Mesothelial cell of epicardium (in vitro differentiated cells): ENCODE data around the gene C2orf15. TPM values are rescaled to one million over a fixed set of nuclear protein-coding genes. Genes with fewer than 3 reads are reported as not detected.

ENCODE experiments used
- DNase-seq, 2 experiments: peaks; one replicate each; pipeline ENCODE4 v3.0.0; 2021; ENCODE audit warnings: low spot score in 2 of 2; ENCODE audit not compliant: unreplicated experiment in 2 of 2
- H3K27ac Mint-ChIP-seq: 2 replicates; pipeline ENCODE4 v1.8.0; 2021; ENCODE audit warnings: mixed read lengths
- H3K27me3 Mint-ChIP-seq: 2 replicates; pipeline ENCODE4 v1.8.0; 2021; ENCODE audit warnings: low read depth, mixed read lengths
- H3K36me3 Mint-ChIP-seq: 2 replicates; pipeline ENCODE4 v1.8.0; 2021; ENCODE audit warnings: mixed read lengths
- H3K4me1 Mint-ChIP-seq: 2 replicates; pipeline ENCODE4 v1.8.0; 2021; ENCODE audit warnings: mixed read lengths
- H3K4me3 Mint-ChIP-seq: 2 replicates; pipeline ENCODE4 v1.8.0; 2021; ENCODE audit warnings: mild to moderate bottlenecking, moderate library complexity, mixed read lengths
- H3K9me3 Mint-ChIP-seq: 2 replicates; pipeline ENCODE4 v1.8.0; 2021; ENCODE audit warnings: mixed read lengths
- CTCF ChIP-seq: fragments of 200-600 bp; sonication (generic); IDR thresholded peaks from one replicate; pipeline ENCODE4 v1.5.0; 2021; ENCODE audit warnings: antibody characterized with exemption; ENCODE audit not compliant: unreplicated experiment
- total RNA-seq: library from RNA; stranded (reverse); gene quantifications from 3 replicates; pipeline ENCODE4 v1.2.1, GENCODE V29; 2021

Gene C2orf15
- total RNA-seq, 1 donor from 2014 or later, result 7.8 TPM

- H3K36me3 Mint-ChIP-seq, result peaks cover 6% of the 10 kb centered on the region
- H3K4me3 Mint-ChIP-seq, result peak overlapping the region; percentile 96
- TF ChIP-seq CTCF, result no peak
- peaks cover 3% of the 10 kb centered on the region for H3K9me3 Mint-ChIP-seq
- peak overlapping the region; percentile 98 for H3K27ac Mint-ChIP-seq
- DNase-seq, result no peak
- H3K27me3 Mint-ChIP-seq, result no peaks in the 10 kb centered on the region
- H3K4me1 Mint-ChIP-seq, result peaks cover 12% of the 10 kb centered on the region
Measured at GRCh38 chr2:99140056-99140859, 1.2 kb upstream of the C2orf15 start.

GRCh38 chr2:99140860-99141109, 722 bp upstream of the C2orf15 start:
- Mint-ChIP-seq H3K27ac (peak overlapping the region; percentile 98), H3K27me3 (no peaks in the 10 kb centered on the region), H3K4me3 (peak overlapping the region; percentile 96), H3K36me3 (peaks cover 6% of the 10 kb centered on the region), H3K9me3 (peaks cover 3% of the 10 kb centered on the region), H3K4me1 (peaks cover 12% of the 10 kb centered on the region)
- TF ChIP-seq CTCF, result no peak
- DNase-seq, result no peak

DNA sequence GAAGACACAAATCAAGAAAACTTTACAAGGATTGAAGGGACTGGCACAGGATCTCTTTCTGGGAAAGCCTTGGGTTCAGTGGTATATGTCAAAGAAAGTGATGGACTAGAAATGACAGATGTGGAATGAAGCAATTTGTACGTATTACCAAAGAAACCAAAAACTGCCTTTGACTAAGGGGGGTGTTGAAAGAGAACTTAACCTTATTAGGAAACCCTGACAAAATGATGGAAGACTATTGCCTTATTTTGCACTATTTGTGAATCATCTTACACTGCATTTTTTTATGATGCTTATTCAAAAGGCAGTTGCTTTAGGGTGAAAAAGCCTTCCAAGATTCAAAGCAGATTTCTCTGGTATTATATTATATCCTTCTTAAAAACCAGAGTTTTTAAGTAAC, 9.2 kb downstream of the C2orf15 start:
- H3K27ac Mint-ChIP-seq, result no peak overlapping the region
- no peak for DNase-seq
- H3K4me1 Mint-ChIP-seq, result peaks cover 7% of the 10 kb centered on the region
- H3K4me3 Mint-ChIP-seq, result no peak overlapping the region
- no peaks in the 10 kb centered on the region for H3K9me3 Mint-ChIP-seq
- no peak for TF ChIP-seq CTCF
- peaks cover 4% of the 10 kb centered on the region for H3K36me3 Mint-ChIP-seq
- no peaks in the 10 kb centered on the region for H3K27me3 Mint-ChIP-seq

DNA sequence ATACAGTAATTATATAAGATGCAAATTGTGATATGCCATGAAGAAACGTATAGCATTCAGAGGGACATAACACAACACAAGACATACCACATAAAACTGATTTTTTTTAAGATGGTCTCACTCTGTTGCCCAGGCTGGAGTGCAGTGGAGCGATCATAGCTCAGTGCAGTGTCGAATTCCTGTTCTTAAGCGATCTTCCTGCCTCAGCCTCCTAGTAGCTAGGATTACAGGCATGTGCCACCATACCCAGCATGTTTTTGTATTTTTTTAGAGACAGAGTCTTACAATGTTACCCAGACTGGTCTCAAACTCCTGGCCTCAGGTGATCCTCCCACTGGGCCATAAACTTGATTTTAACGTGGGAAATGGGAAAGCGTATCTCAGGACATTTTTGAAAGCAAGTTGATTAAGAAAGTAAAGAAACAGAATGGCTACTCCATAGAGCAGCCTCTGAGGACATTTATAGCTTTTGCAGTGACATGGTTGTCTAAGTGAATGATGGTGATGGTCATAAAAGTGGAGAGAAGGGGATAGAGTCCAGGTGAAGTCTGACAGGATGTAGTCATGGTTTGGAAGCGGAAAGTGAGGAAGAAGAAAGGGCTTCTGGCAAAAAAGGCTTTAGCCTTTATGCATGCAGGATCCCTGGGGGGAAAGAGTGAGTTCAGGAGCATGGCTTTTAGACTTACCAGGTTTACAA, 10.8 kb downstream of the C2orf15 start:
- no peaks in the 10 kb centered on the region for H3K9me3 Mint-ChIP-seq
- no peak for DNase-seq
- H3K4me3 Mint-ChIP-seq, result no peak overlapping the region
- H3K4me1 Mint-ChIP-seq, result peaks cover 13% of the 10 kb centered on the region
- peaks cover 6% of the 10 kb centered on the region for H3K36me3 Mint-ChIP-seq
- no peak for TF ChIP-seq CTCF
- no peak overlapping the region for H3K27ac Mint-ChIP-seq
- no peaks in the 10 kb centered on the region for H3K27me3 Mint-ChIP-seq

- TF ChIP-seq CTCF, result no peak
- Mint-ChIP-seq H3K27me3 (no peaks in the 10 kb centered on the region), H3K27ac (peak overlapping the region; percentile 95), H3K4me3 (peak overlapping the region; percentile 94), H3K9me3 (no peaks in the 10 kb centered on the region), H3K36me3 (peaks cover 13% of the 10 kb centered on the region), H3K4me1 (peaks cover 13% of the 10 kb centered on the region)
- DNase-seq, result no peak
Measured at GRCh38 chr2:99153921-99154604, 12.6 kb downstream of the C2orf15 start.
